ENCODE data around the gene GRIA4.
"Not testable (repeated sequence)": the region's sequence is repeated elsewhere in the genome, so short reads cannot be mapped to it uniquely, and the experiment has no call there.

Gene GRIA4

DNA sequence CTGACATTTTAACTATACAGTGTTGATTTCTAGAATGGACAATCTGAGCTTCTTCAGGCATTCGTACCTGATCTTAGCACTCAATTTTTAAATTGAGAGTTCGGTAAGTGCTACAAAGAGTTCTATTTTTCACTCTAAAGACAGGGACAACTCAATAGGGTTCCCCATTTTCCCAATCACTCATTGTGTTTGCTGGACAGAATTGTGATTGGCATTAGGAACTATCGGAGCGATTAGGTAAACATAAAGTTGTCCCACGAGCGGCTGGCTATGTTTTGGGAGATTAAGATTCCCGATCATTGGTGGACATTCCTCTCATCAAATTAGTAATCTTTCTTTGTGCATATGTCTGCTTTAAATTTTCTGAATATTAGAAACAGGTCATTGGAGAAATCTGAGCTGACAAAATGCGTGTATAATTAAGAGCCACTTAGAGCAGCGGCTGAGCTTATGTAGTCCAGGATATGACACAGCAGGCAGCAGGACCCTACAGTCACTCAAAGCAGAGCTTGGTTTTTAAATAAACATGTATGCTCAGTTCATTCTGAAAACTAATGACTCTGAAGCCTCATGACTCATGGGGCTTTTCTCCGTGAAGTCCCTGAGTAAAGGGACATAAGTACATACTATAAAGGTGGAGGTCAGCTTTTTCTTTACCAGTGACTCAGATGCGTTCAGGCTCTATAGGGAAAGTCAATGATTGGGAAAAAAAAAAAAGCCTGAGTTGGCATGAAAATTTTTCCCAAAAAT, 109.4 kb downstream of the GRIA4 start:
- no peak for DNase-seq (ENCODE audit: low read depth in 3 of 3)

DNA sequence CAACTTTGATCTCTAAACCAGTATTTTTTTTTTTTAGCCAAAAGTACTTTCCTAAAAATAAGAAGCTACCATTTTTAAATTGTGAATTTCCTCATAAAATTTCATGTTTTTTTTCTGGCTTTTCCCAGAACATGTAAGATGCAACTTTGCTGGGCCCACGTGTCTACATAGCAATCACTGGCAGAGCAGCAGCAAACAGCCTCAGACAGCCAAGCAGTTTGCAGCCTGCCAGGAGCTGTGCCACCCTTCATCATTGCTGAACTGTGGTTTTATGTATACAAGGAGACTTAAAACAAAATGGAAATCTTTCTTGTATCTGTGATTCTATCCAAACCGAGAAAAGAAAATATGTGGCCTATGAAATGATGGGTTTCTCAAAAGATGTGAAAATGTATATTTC, 110.2 kb downstream of the GRIA4 start:
- DNase-seq (ENCODE audit: low read depth in 3 of 3), result no peak

DNA sequence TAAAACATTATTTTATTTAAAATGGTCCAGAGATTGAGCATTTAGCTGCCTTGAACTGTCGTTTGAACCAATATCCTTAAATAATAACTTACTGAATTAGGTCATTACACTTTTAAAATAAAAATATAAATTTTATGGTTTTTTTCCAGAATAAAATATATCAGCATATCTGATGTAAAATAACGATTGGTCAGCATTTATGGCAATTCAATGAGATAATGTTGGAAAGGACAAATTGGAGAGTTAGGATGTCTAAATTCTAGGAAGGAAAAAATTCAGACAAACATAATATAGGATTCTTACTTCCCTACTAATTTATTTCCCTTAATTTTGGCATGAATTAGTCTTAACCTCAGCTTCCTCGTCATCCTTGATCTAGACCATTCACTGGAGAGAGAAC, 113.4 kb downstream of the GRIA4 start:
- no peak for DNase-seq (ENCODE audit: low read depth in 3 of 3)

DNA sequence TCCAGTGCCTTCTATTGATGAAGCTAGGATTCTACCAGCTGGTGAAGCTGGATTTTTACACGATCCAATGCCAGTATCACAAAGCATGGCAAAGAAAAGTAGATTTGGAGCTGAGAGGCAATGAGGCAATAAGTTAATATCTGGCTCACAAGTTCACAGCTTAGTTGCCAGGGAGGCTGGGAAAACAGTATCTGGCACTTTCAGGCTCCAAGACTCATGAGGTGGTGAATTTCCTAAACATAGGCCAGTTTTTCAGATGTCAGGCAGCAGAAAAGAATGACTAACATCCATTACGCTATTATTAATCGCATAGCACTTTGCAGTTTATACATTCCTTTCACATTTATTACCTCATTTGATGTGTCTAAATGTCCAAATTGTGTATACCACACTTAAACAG, 122.7 kb downstream of the GRIA4 start:
- no peak for DNase-seq (ENCODE audit: low read depth in 3 of 3)

DNA sequence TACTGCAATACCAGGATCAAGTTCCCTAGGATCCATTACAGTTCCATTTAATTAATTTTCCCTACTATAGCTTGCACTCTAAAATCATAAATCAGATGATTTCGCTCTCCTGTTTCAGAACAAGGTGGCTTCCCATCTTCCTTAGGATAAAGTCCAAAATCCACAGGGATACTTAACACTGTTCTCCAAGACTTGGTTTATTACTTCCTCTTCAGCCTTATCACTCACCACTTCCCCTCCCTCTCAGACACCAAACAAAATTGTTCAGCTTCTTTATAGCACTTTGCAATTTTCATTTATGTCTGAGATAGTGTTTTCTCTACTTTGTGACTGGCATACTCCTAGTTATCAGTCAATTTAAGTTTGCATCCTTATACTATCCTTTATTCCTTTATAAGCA, 124.6 kb downstream of the GRIA4 start:
- no peak for DNase-seq (ENCODE audit: low read depth in 3 of 3)

DNA sequence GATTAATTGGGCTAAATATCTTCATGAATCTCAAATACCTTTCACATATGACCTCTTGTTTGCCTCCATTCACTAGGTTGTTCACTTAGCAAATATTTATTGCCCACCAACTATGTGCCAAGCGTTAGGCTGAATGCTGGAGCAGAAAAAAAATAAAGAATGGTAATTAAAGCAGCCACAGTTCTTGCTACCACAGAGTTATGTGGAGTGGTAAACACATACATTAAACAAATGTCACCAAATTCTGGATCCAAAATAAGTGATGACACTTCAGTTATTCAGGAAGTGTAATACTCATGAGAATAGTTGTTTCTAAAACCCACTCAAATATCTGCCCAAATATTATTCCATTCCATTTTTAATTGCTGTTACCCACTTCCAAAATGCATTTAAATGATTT, 128.4 kb downstream of the GRIA4 start:
- no peak for DNase-seq (ENCODE audit: low read depth in 3 of 3)

DNA sequence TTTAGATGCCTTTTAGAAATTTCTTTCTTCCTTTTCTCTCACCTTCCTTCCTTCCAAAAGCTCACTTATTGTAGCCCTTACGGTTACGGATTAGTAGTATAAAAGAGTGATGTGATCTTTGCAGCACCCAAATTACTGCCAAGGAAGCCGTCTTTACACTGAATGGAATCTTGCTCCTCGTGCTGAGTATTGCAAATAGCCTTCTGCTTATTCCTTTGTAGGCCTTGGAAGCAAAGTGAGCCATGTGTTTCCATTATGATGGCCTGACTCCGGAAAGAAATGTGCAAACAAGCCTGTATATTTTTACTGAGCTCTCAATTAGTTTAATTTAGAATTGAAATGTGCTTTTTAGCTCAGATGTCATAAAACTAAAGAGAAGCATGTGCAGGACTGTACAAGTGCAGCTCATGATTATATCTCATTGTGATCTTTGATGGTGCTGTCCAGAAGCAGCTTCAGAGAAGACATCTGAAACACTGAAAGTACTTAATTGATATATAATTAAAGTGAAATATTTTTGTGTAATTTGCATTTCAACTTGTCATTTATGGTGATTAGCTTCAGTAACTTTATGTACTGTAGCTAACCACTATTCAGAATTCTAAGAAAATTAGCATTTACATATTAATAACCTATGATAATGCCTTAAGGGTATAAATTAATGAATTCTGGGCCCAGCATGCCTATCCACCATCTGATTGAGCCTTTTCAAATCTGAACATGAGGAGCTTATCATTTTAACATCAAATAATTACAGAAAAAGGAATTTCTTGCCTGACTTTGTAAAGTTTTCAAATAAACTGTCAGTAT, 129.3 kb downstream of the GRIA4 start:
- no peak for DNase-seq (ENCODE audit: low read depth in 3 of 3)

DNA sequence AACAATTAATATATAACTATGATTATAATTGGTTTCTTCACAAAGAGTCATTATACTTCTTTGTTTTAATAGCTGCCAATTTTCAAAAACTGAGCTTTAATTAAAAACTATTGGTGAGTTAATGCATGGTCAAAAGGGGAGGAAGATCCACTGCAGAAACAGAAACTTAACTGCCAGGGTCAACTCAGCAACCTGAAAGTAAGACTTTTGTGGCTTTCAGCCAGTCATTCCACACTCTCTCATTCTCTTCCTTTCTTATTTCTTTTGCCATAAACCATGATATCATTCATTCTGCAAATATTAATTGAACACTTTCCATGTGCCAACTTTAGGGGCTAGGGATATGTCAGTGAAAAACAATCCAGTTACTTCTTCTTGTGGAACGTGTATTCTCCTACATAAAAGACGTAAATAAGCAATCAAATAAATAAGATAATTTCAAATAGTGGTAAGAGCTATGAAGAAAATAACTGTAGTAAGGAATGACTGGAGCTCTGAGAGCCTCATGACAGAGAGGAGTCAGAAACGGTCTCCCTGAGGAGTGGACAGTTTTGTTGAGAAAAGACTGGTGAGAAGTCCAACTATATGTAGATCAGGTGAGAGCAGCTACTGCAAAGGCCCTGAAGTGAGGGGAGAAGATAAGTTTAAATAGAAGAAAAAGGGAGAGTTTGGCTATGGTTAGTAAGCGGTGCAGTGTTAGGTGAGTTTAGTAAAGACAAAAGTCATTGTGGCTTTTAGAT, 130.5 kb downstream of the GRIA4 start:
- DNase-seq (ENCODE audit: low read depth in 3 of 3), result no peak

DNA sequence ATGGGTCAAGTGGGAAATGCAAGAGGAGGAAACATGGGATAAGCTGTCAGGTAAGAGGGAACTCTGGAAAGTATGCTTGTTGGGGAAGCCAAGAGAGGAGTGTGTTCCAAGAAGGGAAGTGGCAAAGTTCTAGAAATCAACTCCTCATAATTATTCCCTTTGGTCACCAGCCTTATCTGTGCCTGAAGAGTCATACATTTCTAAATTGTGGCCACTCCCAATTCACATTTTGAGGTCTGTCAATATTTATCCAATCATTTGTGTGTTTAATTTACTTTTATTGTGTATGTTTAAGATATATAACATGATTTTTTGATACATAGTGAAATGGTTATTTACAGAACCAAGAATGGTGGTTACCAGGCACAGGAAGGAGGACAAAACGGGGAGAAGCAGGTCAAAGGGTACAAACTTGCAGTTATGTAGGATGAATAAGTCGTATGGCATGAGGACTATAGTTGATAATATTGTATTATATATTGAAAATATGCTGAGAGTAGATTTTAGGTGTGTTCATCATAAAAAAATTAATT, 131.7 kb downstream of the GRIA4 start:
- DNase-seq (ENCODE audit: low read depth in 3 of 3), result no peak

DNA sequence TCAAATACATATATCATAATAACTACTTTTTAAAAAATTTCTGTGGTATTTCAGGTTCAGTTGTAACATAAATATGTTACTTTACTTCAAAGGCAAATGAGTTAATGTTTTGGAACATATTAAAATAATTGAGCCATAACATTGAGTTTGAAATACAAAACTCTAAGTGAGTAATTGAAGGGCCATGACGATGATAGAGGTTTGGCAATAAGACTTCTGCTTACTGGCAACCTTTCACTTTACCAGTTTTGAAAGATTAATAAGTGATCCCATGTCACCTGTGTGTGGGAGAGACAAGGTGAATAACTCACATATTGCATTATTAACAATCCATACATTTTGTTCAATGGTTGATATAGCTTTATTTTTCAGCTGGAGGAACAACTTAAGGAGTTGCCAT, 144.4 kb downstream of the GRIA4 start:
- DNase-seq (ENCODE audit: low read depth in 3 of 3), result no peak

DNA sequence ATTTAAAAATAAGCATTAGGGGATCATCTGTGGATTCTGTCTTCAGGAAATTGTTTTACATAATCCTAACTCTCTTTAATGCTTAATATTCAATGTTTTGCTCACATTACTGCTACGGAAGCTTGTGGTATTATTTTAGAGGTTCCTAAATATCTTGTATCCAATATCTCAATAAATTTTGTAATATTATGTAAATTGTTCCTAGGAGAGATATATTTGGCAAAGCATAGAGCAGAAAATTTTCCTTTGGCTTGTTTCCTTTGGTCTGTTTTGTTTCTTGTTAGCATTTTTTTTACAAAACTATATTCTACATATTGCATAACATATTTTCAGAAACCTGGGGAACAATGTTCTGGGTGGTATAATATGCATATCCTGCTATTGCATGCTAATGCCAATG, 144.8 kb downstream of the GRIA4 start:
- DNase-seq (ENCODE audit: low read depth in 3 of 3), result no peak

DNA sequence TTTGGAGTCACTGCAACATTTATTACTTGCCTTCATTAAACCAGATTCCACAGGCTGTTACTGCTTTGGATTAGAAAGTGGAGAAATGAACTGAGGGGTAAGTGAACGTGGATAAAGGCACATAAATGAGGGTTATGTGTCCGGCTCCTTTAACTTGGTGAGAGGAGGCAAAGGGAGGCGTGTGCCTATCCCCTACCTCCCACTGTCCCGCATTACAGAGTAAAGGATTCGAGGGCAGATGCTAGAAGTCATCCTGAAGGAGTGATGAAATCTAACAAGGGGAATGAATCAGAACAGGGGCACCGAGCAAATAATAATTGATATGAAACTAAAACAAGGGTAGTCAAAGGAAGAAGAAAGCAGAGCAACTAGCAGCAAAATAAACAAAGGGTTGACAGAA, 147.2 kb downstream of the GRIA4 start:
- no peak for DNase-seq (ENCODE audit: low read depth in 3 of 3)

DNA sequence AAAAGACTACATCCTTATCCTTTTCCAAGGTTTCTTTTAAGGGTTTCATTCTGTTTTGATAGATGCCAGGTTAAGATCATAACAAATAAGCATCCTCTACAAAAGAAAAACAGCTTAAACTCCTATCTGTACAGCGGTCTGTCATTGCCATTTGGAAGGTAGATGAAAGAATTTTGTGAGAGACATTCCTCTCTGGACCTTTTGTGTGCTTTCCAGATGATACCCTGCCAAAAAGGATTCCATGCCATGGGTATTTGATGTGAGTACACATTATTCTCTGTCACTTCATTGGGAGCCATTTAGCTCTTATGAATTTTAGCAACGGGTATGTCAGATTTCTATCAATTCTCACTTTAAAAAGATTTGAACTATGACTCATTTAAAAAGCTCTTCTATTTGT, 153.7 kb downstream of the GRIA4 start:
- no peak for DNase-seq (ENCODE audit: low read depth in 3 of 3)

DNA sequence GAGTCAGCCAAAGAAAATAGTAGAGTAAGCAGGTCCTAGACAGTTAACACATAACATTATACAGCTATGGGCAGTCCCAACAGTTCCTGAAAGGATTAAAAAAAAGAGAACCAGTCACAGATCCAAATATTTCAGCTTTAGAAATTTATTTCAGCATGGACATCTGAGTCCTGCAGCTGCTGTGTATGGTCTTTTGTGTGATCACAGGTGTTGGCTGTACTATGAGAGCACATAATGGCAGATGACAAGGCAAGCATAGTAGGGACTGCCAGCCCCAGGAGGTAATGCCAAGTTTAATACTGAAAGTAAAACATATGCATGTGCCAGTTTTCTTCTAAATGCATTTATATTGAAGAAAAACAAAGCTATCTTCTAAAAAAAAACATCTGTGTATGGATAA, 158.1 kb downstream of the GRIA4 start:
- DNase-seq (ENCODE audit: low read depth in 3 of 3), result no peak

DNA sequence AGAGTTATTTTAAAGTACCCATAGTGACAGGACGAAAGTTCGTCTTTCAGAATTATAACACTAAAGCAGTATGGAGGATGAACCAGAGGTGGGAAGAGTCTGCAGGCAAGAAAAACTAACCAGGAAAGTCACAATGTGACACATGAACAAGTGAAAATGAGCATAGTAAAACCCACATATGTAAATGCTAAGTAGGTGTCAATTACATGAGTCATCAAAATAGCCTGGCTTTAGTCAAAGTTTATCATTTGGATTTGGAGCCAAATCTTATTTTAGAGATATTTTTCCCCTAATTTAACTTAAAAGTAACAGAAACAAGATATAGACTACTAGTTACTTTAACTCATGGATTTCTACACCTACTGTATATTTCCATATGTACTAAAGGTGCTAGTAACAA, 159.8 kb downstream of the GRIA4 start:
- no peak for DNase-seq (ENCODE audit: low read depth in 3 of 3)

DNA sequence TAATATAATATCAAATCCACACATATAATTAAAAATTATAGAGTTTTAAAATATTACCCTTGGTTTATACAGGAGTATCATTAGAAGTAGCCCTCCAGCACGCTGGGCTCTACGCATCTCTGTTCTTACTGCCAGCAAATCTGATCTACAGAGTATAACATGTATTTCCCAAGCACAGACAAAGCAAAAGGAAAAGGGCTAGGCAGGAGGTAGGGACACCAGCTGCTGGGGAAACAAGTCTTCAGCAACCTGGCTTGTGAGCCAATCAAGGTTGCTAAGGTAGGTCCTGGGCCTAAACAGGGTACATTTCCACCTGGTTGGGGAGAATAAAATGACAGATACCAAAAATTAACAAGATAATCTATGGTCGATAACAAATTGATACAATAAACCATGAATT, 163.6 kb downstream of the GRIA4 start:
- not testable (repeated sequence) for DNase-seq (ENCODE audit: low read depth in 3 of 3)

DNA sequence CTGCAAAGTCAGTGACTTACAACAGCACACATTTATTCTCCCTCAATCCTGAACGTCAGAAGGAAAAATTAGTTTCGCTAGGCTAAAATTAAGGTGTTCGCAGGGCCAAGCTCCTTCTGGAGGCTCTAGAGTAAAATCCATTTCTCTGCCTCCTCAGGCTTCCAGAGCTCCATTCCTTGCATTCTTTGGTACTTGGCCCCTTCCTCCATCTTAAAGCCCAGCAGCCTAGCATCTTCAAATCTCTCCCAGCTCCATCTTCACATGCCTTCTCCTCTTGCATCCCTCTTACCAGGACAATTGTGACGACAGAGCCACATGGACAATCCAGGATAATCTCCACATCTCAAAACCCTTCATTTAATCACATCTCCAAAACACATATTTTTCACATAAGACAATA, 165.0 kb downstream of the GRIA4 start:
- no peak for DNase-seq (ENCODE audit: low read depth in 3 of 3)

DNA sequence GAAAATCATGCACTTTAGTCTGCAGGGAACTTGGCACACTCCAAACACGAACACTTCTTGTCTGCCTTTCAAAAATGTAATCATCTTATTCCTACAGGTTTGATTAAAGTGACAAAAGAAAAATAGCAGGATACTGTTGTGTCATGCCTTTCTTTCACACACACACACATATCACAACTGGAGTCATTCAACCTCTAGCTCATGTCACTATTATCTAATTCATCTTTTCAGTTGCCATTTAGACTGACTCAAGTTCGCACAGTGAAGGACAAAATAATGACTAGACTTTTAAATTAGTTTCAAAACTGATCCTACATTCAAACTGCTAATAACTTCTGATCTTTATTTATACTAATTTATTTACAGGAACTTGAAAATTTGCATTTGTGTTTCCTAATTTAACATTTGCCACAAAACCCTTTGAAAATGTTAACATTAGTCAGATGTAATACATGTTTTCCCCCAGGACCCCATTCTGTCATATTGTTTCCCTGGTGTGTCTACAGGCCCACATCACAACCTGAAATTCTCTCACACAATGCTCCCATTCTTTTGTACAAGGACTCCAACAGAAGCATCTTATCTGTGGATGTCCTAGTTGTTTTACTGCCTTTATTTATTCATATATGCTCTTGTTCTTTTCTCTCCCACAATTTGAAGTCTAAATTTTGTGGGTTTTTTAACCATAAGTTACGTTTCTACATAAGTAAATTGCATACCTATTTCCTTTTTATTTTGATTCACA, 171.1 kb downstream of the GRIA4 start:
- no peak for DNase-seq (ENCODE audit: low read depth in 3 of 3)

DNA sequence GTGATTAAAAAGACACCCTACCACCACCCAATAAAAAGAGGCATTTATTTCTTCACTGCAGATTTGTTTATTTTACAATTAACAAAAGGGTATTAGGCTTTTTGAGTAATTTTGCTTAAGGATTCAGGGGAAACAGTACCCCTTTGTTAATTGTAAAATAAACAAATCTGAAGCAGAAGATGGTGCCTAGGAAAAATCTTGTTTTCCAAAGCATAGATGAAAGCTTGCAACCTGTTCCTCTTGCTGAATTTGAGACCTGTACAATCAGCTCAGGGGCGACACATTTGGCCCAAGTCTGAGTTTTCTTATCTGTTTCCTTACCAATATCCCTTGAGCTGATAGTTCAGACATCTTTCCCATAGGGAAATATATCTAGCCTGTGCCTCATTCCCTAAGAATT, 171.9 kb downstream of the GRIA4 start:
- no peak for DNase-seq (ENCODE audit: low read depth in 3 of 3)

DNA sequence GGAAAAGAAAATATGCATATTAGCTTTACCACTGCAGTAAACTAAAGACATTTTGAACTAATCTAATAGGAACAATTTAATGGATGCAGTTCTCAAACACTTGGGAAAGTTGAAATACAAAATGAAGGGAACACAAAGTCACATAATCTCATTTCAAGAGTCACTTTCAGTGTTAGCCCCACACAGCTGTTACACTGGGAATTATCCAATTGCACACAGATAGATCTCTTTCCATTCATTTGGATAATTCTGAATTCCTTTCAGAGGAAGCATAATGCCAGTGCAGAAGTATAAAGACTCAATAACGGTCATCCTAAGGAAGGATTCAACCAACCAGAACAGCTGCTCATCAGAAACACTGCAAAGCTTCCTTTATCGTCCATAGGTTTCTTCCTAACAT, 173.3 kb downstream of the GRIA4 start:
- no peak for DNase-seq (ENCODE audit: low read depth in 3 of 3)

DNA sequence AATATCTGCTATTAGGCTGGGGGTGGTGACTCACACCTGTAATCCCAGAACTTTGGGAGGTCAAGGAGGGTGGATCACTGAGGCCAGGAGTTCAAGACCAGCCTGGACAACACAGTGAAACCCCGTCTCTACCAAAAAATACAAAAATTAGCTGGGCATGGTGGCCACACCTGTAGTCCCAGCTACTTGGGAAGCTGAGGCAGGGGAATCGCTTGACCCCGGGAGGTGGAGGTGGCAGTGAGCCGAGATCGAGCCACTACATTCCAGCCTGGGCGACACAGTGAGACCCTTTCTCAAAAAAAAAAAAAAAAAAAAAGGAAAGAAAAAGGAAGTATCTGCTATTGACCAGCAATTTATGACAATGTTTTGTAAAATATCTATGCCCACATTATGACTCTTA, 176.0 kb downstream of the GRIA4 start:
- DNase-seq (ENCODE audit: low read depth in 3 of 3), result not testable (repeated sequence)

DNA sequence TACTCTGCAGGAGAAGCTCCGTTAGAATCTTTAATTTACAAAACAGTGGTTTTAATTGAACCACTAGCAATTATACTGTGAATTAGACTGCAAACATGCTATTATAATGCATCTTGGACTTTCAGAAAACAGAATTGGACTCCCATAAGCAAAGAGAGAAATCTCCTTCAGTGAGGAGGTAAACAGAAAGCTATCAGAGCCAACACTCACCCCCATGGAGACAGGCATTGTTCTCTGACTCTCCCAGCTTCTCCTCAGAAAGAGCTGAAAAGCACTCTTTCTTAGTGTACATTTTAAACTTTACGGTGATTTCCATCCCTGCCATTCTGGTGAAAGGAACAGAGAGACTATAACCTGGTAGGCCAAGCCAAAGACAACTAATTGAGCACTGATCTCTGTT, 176.9 kb downstream of the GRIA4 start:
- DNase-seq (ENCODE audit: low read depth in 3 of 3), result no peak
